GM18858 (cell line): ENCODE data around the gene KBTBD8.

Experiments
- ATAC-seq: cut with Tn5 transposase; IDR thresholded peaks from one replicate; pipeline ENCODE4 v1.9.1; 2021; ENCODE audit not compliant: unreplicated experiment

The KBTBD8 gene

GRCh38 chr3:66998113-66998903, at the start of gene KBTBD8:
KBTBD8 (plus strand) TSS chr3:66998307; CDS start chr3:66998356, 49 bp downstream.
- peak; percentile 83 for ATAC-seq

- no peak for ATAC-seq
Measured at GRCh38 chr3:66948838-66949237, 49.3 kb upstream of the KBTBD8 start.

- ATAC-seq: no peak
Measured at GRCh38 chr3:66949898-66950297, 48.2 kb upstream of the KBTBD8 start.

- no peak for ATAC-seq
Measured at GRCh38 chr3:66952357-66952756, 45.8 kb upstream of the KBTBD8 start.

- no peak for ATAC-seq
Measured at GRCh38 chr3:66953934-66954445, 44.1 kb upstream of the KBTBD8 start.

- ATAC-seq: no peak
Measured at GRCh38 chr3:66956742-66957141, 41.4 kb upstream of the KBTBD8 start.

GRCh38 chr3:66957367-66957766, 40.7 kb upstream of the KBTBD8 start:
- ATAC-seq: no peak

- ATAC-seq: no peak
Measured at GRCh38 chr3:66958067-66958466, 40.0 kb upstream of the KBTBD8 start.

- no peak for ATAC-seq
Measured at GRCh38 chr3:66962664-66963063, 35.4 kb upstream of the KBTBD8 start.

- ATAC-seq: no peak
Measured at GRCh38 chr3:66971245-66971644, 26.9 kb upstream of the KBTBD8 start.

GRCh38 chr3:66971891-66972551, 26.1 kb upstream of the KBTBD8 start:
- peak; percentile 99 for ATAC-seq

GRCh38 chr3:66980791-66981190, 17.3 kb upstream of the KBTBD8 start:
- ATAC-seq: no peak

- ATAC-seq: no peak
Measured at GRCh38 chr3:66983101-66983500, 15.0 kb upstream of the KBTBD8 start.

- no peak for ATAC-seq
Measured at GRCh38 chr3:66985336-66985920, 12.7 kb upstream of the KBTBD8 start.

GRCh38 chr3:66986406-66986805, 11.7 kb upstream of the KBTBD8 start:
- no peak for ATAC-seq

- no peak for ATAC-seq
Measured at GRCh38 chr3:66989241-66989640, 8.9 kb upstream of the KBTBD8 start.

- peak; percentile 56 for ATAC-seq
Measured at GRCh38 chr3:66989860-66990696, 8.0 kb upstream of the KBTBD8 start.

GRCh38 chr3:66991459-66991858, 6.6 kb upstream of the KBTBD8 start:
- no peak for ATAC-seq

GRCh38 chr3:66993082-66993481, 5.0 kb upstream of the KBTBD8 start:
- ATAC-seq: no peak

GRCh38 chr3:66994588-66994987, 3.5 kb upstream of the KBTBD8 start:
- no peak for ATAC-seq

- no peak for ATAC-seq
Measured at GRCh38 chr3:66996696-66997095, 1.4 kb upstream of the KBTBD8 start.
